ENCODE data around the gene LUC7L.

DNA sequence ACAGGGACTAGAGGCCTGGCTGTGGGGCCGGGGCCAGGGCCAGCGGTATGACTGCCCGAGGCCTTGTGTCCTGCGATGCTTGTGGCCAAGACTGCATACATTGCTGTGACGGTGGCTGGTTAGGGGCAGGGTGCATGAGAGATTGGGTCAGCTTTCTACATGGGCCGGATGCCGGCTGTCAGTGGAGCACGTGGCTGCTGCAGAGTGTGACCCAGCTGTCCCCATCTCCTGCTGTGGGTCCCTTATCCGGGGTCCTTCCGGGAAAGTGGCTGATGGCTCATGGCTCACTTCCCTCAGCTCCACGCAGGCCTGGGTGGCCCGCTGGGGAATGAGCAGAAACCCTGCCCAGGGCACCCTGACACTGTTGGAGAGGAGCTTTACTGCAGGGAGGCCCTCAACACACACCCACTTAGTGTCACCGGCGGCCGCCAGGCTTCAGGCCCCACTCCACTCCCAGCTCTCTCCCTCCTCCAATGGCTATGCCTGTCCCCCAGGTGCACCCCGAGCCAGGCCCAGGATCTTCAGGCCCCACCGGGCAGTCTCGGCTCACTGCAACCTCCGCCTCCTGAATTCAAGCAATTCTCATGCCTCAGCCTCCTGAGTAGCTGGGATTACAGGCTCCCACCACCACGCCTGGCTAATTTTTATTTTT, 47.3 kb upstream of the LUC7L start:
- TF ChIP-seq, protein P1, sequence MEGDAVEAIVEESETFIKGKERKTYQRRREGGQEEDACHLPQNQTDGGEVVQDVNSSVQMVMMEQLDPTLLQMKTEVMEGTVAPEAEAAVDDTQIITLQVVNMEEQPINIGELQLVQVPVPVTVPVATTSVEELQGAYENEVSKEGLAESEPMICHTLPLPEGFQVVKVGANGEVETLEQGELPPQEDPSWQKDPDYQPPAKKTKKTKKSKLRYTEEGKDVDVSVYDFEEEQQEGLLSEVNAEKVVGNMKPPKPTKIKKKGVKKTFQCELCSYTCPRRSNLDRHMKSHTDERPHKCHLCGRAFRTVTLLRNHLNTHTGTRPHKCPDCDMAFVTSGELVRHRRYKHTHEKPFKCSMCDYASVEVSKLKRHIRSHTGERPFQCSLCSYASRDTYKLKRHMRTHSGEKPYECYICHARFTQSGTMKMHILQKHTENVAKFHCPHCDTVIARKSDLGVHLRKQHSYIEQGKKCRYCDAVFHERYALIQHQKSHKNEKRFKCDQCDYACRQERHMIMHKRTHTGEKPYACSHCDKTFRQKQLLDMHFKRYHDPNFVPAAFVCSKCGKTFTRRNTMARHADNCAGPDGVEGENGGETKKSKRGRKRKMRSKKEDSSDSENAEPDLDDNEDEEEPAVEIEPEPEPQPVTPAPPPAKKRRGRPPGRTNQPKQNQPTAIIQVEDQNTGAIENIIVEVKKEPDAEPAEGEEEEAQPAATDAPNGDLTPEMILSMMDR (IDR thresholded peaks at IDR 0.05) = no peak
- TF ChIP-seq POLR2A (IDR thresholded peaks at IDR 0.05) = no peak

All from testis (tissue), 2 donors.